ENCODE measurements around the gene DHRS2.

The DHRS2 gene

DNA sequence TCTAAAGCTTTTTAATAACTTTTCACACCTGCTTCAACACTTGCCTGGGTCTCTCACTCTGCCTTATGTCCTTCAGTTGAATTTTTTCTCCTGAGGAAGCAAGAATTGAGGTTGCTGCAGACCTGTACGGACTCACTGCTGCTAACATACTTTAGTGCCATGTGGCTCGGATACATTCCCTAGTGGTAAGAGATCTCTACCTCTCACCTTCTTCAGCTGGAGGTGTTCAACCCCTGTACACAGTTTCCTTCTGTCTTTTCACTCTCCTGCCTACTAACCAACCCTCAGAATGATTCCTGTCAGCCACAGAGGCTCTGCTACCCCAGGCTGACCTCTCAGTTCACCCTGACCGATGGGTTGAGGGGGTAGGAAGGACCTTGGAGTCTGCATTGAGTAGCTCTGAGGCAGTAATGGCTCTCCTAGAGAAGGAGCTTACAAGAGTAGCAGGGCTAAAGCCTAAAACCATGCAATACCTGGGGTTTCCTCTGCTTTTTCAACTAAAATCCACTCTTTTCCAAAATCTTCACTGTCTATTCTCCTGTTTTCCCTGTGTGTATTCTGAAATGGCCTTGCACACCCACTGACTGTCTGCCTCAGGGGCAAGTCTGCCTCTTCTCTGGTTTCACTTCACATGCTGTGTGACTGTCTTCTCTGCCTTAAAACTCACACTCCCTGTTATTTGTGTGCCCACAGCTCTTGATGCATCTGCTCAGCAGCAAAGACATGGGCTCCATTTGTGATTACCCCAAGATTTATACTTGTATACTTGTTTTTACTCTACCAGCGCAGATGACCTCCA lies 14.0 kb upstream of the DHRS2 start:
- DNase-seq (ENCODE audit: low spot score), result no peak
- TF ChIP-seq CTCF (IDR thresholded peaks at IDR 0.05; ENCODE audit: extremely low read depth, missing control alignments), result no peak

- no peak for DNase-seq (ENCODE audit: low spot score)
- TF ChIP-seq CTCF (IDR thresholded peaks at IDR 0.05; ENCODE audit: extremely low read depth, missing control alignments), result no peak
Measured at GRCh38 chr14:23622990-23623389, 13.2 kb upstream of the DHRS2 start.

DNA sequence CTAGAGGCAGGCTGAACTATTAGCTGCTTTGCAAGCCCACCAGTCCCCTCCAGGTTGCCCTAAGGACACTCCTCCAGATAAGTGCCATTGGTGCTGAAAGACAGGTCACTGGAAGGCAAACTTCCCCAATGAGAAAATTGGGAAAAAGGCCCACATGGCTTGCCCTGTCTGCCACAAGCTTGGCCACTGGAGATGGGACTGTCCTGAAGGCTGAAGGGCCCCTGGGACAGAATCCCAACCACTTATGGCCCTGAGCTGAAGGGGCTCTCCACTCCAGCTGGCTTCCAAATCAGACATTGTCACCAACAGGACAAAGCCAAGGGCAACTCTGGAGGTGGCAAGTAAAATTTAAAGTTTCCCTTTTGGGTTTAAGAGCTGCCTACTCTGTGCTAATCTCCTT lies 12.2 kb upstream of the DHRS2 start:
- DNase-seq (ENCODE audit: low spot score), result no peak
- TF ChIP-seq CTCF (IDR thresholded peaks at IDR 0.05; ENCODE audit: extremely low read depth, missing control alignments), result no peak

DNA sequence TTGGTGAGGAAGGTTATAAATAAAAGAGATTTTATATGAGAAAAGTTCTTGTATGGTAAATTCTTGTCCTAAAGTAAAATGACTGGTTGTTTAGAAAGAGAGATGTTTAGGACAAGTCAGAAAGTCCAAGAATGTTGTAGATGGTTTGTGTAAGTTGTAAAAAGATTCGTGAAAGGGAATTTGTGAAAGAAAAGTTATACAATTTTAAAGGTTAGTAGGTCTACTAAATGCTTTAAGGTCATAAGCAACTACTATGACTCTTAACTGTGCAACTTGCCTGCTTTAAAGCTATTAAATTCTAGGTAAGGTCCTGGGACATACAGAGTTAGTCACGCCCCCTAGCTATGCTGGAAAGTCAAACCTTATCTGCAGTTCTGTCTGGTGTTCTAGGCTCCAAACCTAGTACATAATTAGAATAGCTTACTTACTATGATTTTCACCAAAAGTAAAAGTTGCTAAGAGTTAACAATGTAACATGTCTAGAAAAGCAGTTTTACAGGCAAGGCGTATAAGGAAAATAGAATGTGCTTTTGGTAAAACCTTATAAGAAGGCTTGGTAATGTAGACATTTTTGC lies 11.2 kb upstream of the DHRS2 start:
- no peak for TF ChIP-seq CTCF (IDR thresholded peaks at IDR 0.05; ENCODE audit: extremely low read depth, missing control alignments)

GRCh38 chr14:23626946-23627345 lies 9.2 kb upstream of the DHRS2 start:
- no peak for TF ChIP-seq CTCF (IDR thresholded peaks at IDR 0.05; ENCODE audit: extremely low read depth, missing control alignments)
- no peak for DNase-seq (ENCODE audit: low spot score)

More for the DNA sequence above, 11.2 kb upstream of the DHRS2 start:
- DNase-seq (ENCODE audit: low spot score), result no peak

DNA sequence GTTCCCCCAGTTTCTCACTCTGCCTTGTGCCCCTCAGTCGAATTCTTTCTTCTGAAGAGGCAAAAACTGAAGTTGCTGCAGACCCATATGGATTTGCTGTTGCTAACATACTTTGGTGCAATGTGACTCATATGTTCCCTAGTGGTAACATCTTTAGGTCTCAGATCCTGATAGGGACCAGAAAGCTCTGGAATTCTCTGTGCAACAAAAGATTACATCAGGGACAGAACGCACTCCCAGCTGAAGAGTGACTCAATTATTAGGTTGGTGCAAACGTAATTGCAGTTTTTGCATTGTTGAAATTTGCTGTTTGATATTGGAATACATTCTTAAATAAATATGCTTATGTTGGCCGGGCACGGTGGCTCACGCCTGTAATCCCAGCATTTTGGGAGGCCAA lies 8.2 kb upstream of the DHRS2 start:
- TF ChIP-seq CTCF (IDR thresholded peaks at IDR 0.05; ENCODE audit: extremely low read depth, missing control alignments), result no peak
- DNase-seq (ENCODE audit: low spot score), result no peak

GRCh38 chr14:23629204-23629603 lies 7.0 kb upstream of the DHRS2 start:
- TF ChIP-seq CTCF (IDR thresholded peaks at IDR 0.05; ENCODE audit: extremely low read depth, missing control alignments), result no peak
- no peak for DNase-seq (ENCODE audit: low spot score)

Data from GM20000 (cell line).